ENCODE results near the gene ARF1.

Gene ARF1

DNA sequence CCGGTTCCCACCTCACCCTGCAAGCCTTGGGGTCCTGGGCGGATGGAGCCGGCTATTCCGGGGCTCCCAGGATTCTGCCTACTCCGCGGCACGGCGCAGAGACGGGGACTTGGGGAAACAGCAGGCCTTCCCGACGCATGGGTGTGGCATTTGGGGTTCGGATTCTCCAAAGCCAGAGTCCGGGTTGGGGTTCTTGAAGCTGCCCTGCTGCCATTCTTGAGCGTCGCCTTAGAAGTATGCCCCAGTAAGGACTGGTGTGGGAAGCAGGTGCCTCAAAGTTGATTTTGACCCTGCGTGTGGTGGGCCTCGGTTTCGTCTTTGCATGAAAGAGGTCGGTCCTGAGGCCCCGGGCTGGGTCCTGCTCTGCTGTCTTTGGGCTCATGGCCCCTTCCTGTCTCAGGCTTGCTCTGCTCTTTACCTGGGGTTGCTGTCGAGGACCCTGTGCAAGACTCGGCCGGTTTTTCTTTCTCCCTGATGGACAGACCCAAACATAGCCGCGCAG is 58.3 kb downstream of the ARF1 start:
- Histone ChIP-seq H3K4me3 (peak overlapping the region; percentile 94), H3K4me2 (peak overlapping the region; percentile 91), H3K27me3 (no peaks in the 10 kb centered on the region), H3K27ac (peak overlapping the region; percentile 90), H3K9ac (peak overlapping the region; percentile 90), H3K4me1 (peaks cover 78% of the 10 kb centered on the region), H4K20me1 (peaks cover 56% of the 10 kb centered on the region), H3K9me3 (no peaks in the 10 kb centered on the region), H3K36me3 (peaks cover 10% of the 10 kb centered on the region)
- TF ChIP-seq Cebpa-rat (IDR thresholded peaks at IDR 0.05): no peak

DNA sequence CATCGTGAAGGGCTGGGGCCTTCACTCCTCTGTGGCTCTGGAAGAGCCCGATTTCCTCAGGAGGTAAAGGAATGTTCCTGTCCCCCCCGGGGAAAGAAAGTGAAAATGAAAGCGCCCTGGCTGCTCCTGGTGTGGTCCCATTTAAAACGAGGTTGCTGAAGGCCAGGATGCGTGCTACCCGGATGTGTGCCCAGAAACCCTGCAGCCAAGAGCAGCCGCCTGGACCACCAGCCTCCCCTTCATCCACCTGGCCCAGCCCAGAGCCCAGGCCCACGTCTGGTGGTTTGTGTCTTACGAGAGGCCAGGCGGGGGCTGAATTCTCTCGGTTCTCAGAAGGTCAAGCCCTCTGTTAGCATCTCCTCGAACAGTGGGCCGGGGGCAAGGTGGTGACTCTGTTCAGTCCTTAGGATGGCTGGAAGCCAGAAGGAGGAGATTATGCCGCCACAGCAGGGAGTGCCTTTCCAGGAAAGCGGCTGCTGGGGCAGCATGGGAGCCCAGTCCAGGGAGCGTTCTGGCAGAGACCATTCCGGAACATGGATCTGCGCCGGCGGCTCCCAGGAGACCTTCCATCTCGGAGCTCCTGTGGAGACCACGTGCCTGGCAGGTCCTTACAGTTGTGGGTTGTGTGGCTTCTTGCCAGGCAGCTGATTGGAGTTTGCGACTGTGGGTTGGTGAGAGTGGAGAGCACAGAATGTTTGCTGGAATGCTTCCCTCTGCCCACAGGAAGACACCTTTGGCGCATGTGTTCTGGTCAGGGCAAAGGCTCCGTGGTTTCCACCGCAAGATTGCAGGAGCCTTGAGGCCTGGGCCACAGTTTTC is 58.9 kb downstream of the ARF1 start:
- peak overlapping the region; percentile 94 for H3K4me3 ChIP-seq
- H3K4me1 ChIP-seq: peaks cover 82% of the 10 kb centered on the region
- H3K36me3 ChIP-seq: peaks cover 16% of the 10 kb centered on the region
- H3K9ac ChIP-seq: peak overlapping the region; percentile 90
- no peak for TF ChIP-seq Cebpa-rat (IDR thresholded peaks at IDR 0.05)
- no peaks in the 10 kb centered on the region for H3K27me3 ChIP-seq
- H4K20me1 ChIP-seq: peaks cover 63% of the 10 kb centered on the region
- peak overlapping the region; percentile 91 for H3K4me2 ChIP-seq
- H3K9me3 ChIP-seq: no peaks in the 10 kb centered on the region
- H3K27ac ChIP-seq: peak overlapping the region; percentile 90

GRCh38 chr1:228142155-228142691 is 59.7 kb downstream of the ARF1 start:
- Histone ChIP-seq H3K9me3 (no peaks in the 10 kb centered on the region), H3K27me3 (no peaks in the 10 kb centered on the region), H4K20me1 (peaks cover 71% of the 10 kb centered on the region), H3K4me2 (peak overlapping the region; percentile 91), H3K4me3 (peak overlapping the region; percentile 94), H3K9ac (peak overlapping the region; percentile 90), H3K36me3 (peaks cover 24% of the 10 kb centered on the region), H3K27ac (peak overlapping the region; percentile 90), H3K4me1 (peaks cover 83% of the 10 kb centered on the region)
- TF ChIP-seq Cebpa-rat (IDR thresholded peaks at IDR 0.05): no peak

- H3K4me2 ChIP-seq: peak overlapping the region; percentile 91
- no peaks in the 10 kb centered on the region for H3K9me3 ChIP-seq
- peaks cover 29% of the 10 kb centered on the region for H3K36me3 ChIP-seq
- peak overlapping the region; percentile 90 for H3K27ac ChIP-seq
- H4K20me1 ChIP-seq: peaks cover 76% of the 10 kb centered on the region
- no peak for TF ChIP-seq Cebpa-rat (IDR thresholded peaks at IDR 0.05)
- peak overlapping the region; percentile 90 for H3K9ac ChIP-seq
- no peaks in the 10 kb centered on the region for H3K27me3 ChIP-seq
- peaks cover 83% of the 10 kb centered on the region for H3K4me1 ChIP-seq
- H3K4me3 ChIP-seq: peak overlapping the region; percentile 94
Observed at GRCh38 chr1:228142701-228143136, 60.2 kb downstream of the ARF1 start.

DNA sequence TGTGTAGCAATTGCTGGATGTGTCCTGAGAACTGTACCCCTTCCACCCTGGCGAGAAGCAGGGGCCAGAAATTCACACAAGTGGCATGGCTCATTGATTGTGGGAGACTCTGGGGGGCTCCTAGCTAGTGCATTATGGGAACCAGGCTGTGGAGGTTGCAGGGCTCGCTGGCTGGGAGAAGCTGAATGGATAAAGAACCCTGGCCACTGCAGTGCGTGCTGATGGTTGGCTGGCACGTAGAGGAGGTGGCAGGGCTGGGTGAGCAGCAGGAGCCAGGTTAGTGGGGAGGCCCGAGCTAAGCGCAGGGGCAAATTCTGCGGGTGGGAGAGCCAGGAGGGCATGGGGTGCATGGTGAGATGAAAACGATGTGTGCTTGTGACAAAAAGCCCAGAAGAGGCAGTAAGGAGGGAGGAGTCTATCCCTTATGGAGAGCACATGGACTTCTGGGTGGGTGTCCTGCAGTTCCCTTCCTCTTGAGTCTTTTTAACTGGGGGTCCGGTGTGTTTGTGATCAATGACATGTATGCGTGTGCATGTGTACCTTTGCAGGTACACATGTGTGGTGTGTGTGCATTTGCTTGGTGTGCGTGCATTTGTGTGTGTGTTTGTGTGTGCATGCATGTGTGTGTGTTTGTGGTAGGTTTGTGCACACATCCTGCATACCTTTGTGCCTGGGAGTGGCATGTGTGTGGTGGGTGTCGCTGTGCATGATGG is 61.1 kb downstream of the ARF1 start:
- H3K4me1 ChIP-seq: peaks cover 83% of the 10 kb centered on the region
- peaks cover 38% of the 10 kb centered on the region for H3K36me3 ChIP-seq
- peak overlapping the region; percentile 69 for H3K9ac ChIP-seq
- H4K20me1 ChIP-seq: peaks cover 85% of the 10 kb centered on the region
- H3K9me3 ChIP-seq: no peaks in the 10 kb centered on the region
- H3K27ac ChIP-seq: peak overlapping the region; percentile 90
- no peak overlapping the region; the same call in 1 of the 2 replicates for H3K4me3 ChIP-seq
- H3K4me2 ChIP-seq: peak overlapping the region; percentile 91
- no peak for TF ChIP-seq Cebpa-rat (IDR thresholded peaks at IDR 0.05)
- H3K27me3 ChIP-seq: no peaks in the 10 kb centered on the region

DNA sequence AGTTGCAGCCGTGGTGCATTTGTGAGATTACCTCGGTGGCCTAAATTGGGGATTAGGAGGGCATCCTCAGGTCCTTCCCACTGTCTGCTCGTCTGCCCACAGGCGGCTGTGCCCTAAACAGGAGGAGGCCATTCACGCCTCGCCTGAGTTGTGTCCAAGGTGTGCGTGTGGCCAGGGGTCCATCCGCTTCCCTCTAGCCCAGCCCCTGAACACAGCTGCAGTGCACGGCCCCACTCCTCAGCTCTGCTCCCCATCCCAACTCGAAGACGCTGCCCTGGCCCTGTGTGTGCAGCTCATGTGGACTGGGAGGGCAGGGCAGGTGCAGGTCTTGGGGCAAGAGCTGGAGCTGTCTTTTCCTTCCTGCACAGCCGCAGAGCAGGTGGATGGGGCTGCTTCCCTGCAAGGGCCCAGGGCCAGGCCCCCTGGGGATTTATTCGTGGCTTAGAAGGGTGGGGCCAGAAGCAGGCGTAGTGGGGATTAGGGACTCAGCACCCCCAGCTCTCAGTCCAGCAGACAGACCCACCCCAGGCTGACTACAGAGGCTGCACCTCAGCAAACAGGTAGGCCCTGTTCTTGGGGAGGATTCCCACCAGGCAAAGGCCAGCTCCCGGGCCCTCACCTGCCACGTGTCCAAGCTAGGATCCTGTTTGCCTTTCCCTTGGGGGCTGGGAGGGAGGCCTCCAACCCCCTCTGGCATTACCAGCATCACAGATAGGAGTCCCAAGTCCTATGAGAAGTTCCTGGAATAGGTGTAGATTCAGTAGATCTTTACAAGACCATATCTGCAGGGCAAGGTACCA is 61.9 kb downstream of the ARF1 start:
- Histone ChIP-seq H3K9me3 (no peaks in the 10 kb centered on the region), H4K20me1 (peaks cover 92% of the 10 kb centered on the region), H3K27me3 (no peaks in the 10 kb centered on the region), H3K4me2 (peak overlapping the region; percentile 91), H3K27ac (peak overlapping the region; percentile 56), H3K4me3 (peak overlapping the region; percentile 42; the same call in 1 of the 2 replicates), H3K4me1 (peaks cover 83% of the 10 kb centered on the region), H3K9ac (peak overlapping the region; percentile 69), H3K36me3 (peaks cover 45% of the 10 kb centered on the region)
- TF ChIP-seq Cebpa-rat (IDR thresholded peaks at IDR 0.05): no peak

DNA sequence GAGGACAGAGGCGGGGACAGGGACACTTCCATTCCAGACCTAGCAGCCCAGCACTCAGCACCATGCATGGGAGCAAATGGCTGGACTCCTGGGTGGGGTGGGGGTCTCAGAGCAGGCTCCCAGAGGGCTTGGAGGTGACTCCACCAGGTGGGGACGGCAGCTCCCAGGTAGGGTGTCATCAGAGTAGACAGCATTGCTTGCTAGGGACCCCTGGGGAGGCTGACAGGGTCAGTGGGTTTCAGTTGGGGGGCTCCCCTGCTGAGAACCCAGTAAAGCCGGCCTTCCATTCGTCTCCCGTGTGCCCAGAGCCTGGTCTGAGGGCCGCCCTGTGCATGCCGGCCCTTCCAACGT is 62.5 kb downstream of the ARF1 start:
- H3K27me3 ChIP-seq: no peaks in the 10 kb centered on the region
- no peak overlapping the region for H3K4me3 ChIP-seq
- peaks cover 85% of the 10 kb centered on the region for H3K4me1 ChIP-seq
- peak overlapping the region; percentile 69 for H3K9ac ChIP-seq
- H4K20me1 ChIP-seq: peaks cover 98% of the 10 kb centered on the region
- peak overlapping the region; percentile 91 for H3K4me2 ChIP-seq
- H3K9me3 ChIP-seq: no peaks in the 10 kb centered on the region
- H3K27ac ChIP-seq: peak overlapping the region; percentile 56
- peaks cover 50% of the 10 kb centered on the region for H3K36me3 ChIP-seq
- TF ChIP-seq Cebpa-rat (IDR thresholded peaks at IDR 0.05): no peak

DNA sequence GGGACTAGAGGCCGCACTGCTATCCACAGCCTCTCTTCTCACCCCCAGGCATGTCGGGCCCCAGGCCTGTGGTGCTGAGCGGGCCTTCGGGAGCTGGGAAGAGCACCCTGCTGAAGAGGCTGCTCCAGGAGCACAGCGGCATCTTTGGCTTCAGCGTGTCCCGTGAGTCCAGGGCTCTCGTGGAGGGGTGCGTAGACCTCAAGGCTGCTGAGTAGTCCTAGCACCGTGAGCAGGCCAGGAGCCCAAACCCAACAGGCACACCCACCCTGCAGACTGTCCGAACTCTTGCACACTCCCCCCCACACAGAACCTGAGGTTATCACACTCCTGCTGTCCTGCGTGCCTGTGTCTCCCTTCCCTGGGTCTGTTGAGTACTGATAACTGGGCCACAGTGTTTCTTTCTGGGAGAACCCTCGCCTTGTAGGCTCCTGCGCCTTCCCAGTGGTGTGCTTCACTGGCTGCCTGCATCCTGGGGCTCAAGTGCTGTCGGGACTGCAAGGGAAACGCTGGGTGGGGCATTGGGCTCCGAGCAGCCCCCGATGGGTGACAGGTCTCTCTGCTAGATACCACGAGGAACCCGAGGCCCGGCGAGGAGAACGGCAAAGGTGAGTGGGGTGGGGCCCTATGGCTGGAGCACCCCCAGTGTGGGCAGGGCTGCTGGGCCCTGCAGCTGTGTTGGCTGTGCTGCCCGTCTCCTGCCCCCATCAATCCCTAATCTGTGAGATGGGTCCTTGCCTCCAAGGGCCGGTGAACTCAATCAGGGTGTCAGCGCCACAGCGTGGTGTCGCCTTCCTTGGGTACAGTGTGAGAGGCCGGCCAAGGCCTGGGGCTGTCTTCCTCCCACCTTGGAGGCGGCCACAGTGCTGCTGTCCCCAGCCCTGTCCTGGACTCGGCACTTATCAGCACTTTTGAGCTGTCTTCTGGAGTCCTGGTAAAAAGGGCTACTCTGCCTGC is 63.2 kb downstream of the ARF1 start:
- H3K36me3 ChIP-seq: peaks cover 52% of the 10 kb centered on the region
- no peak for TF ChIP-seq Cebpa-rat (IDR thresholded peaks at IDR 0.05)
- no peak overlapping the region for H3K4me3 ChIP-seq
- H3K4me1 ChIP-seq: peaks cover 87% of the 10 kb centered on the region
- peaks cover 99% of the 10 kb centered on the region for H4K20me1 ChIP-seq
- H3K27ac ChIP-seq: peak overlapping the region; percentile 56
- no peaks in the 10 kb centered on the region for H3K9me3 ChIP-seq
- peak overlapping the region; percentile 69; the same call in 1 of the 2 replicates for H3K9ac ChIP-seq
- H3K4me2 ChIP-seq: peak overlapping the region; percentile 91
- H3K27me3 ChIP-seq: no peaks in the 10 kb centered on the region

All from BLaER1 (cell line).